Measurements from ENCODE around the gene PRC1.
"Not testable (repeated sequence)": the region's sequence is repeated elsewhere in the genome, so short reads cannot be mapped to it uniquely, and the experiment has no call there.

Gene PRC1

GRCh38 chr15:91027677-91028076 is 33.3 kb upstream of the PRC1 start:
- no peak overlapping the region for H3K4me3 ChIP-seq (ENCODE audit: low read depth, low read length)
- TF ChIP-seq, protein P1, sequence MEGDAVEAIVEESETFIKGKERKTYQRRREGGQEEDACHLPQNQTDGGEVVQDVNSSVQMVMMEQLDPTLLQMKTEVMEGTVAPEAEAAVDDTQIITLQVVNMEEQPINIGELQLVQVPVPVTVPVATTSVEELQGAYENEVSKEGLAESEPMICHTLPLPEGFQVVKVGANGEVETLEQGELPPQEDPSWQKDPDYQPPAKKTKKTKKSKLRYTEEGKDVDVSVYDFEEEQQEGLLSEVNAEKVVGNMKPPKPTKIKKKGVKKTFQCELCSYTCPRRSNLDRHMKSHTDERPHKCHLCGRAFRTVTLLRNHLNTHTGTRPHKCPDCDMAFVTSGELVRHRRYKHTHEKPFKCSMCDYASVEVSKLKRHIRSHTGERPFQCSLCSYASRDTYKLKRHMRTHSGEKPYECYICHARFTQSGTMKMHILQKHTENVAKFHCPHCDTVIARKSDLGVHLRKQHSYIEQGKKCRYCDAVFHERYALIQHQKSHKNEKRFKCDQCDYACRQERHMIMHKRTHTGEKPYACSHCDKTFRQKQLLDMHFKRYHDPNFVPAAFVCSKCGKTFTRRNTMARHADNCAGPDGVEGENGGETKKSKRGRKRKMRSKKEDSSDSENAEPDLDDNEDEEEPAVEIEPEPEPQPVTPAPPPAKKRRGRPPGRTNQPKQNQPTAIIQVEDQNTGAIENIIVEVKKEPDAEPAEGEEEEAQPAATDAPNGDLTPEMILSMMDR (IDR thresholded peaks at IDR 0.05; ENCODE audit: low read depth, low read length) = no peak

- H3K4me3 ChIP-seq (ENCODE audit: low read depth, low read length) = no peak overlapping the region
- TF ChIP-seq, protein P1 (IDR thresholded peaks at IDR 0.05; ENCODE audit: low read depth, low read length) = no peak
Observed at GRCh38 chr15:91023720-91024119, 29.4 kb upstream of the PRC1 start.

DNA sequence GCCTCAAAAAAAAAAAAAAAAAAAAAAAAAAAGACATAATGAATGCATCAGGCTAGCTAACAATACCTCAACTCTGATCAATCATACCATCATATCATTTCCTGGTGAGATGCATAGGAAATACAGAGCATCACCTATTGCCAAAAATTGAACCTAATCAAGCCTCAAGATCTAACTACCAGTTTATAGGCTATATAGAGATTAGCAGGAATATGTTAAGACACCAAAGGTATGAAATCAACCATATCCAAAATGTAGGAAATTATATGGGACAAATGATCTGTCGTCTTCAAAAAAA is 28.4 kb upstream of the PRC1 start:
- TF ChIP-seq, protein P1 (IDR thresholded peaks at IDR 0.05; ENCODE audit: low read depth, low read length) = no peak
- H3K4me3 ChIP-seq (ENCODE audit: low read depth, low read length) = peak overlapping the region; percentile 99

DNA sequence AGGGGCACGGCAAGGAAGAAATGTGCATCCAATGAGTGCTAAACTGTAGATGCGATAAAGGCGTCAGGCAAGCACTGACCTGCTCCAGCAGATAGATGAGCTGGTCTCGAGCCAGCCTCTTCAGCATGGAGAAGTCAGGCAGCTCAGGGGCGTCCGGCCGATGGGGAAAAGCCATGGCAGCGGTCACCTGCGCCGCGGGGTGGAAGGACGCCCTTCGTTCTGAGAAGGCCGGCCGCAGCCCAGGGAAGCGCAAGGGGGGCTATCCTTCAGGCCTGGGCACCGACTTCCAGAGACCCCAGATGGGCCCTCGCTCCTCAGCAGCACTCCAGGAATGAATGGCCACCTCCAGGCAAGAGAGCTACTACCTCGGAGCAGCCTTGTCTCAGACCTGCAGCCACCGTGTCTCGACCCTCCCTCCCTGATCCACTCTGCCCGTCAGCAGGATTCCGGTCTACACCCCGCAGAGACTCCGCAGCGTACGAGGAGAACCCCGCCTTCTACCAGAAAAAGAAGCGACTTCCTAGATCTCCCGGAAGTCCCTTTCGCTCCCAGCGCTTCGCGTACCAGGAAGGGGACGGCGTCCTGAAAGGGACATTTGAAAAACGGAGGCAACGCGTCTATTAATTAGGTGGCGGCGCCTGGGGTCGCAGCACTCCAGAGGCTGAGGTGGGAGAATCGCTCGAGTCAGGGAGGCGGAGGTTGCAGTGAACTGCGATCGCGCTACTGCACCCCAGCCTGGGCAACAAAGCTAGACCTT is 27.9 kb upstream of the PRC1 start, which contains the start of gene VPS33B:
Gene VPS33B, minus strand, starts transcription at position 520 of the 757 bp plus-strand sequence. Its CDS starts 345 bp downstream, at position 175.
- H3K4me3 ChIP-seq (ENCODE audit: low read depth, low read length) = peak within 1 kb of the TSS; percentile 99
- TF ChIP-seq, protein P1 (IDR thresholded peaks at IDR 0.05; ENCODE audit: low read depth, low read length) = no peak

GRCh38 chr15:91021516-91022074 is 27.3 kb upstream of the PRC1 start:
- TF ChIP-seq, protein P1 (IDR thresholded peaks at IDR 0.05; ENCODE audit: low read depth, low read length) = no peak

DNA sequence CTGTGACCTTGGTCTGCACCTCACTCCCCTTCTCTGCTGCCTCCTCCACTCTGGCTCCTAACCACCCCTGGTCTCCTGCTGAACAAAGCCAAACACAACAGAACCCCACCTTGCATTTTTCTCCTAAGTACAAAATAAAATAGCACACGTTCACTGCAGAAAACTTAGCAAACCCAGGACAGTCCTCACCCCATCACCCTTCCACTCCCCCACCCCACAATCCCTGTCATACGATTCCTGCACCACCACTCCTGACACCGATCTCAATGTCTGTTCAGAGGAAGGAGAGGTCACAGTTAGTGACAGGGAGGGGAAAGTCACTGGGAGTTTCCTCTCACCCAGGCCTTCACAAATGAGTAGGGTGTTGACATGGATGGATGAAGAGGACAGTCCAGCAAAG is 23.8 kb upstream of the PRC1 start:
- no peak overlapping the region for H3K4me3 ChIP-seq (ENCODE audit: low read depth, low read length)
- TF ChIP-seq, protein P1 (IDR thresholded peaks at IDR 0.05; ENCODE audit: low read depth, low read length) = no peak

More at GRCh38 chr15:91021516-91022074, 27.3 kb upstream of the PRC1 start:
- H3K4me3 ChIP-seq (ENCODE audit: low read depth, low read length) = peak overlapping the region; percentile 99

GRCh38 chr15:91017716-91018115 is 23.4 kb upstream of the PRC1 start:
- no peak overlapping the region for H3K4me3 ChIP-seq (ENCODE audit: low read depth, low read length)
- TF ChIP-seq, protein P1 (IDR thresholded peaks at IDR 0.05; ENCODE audit: low read depth, low read length) = no peak

- H3K4me3 ChIP-seq (ENCODE audit: low read depth, low read length) = not testable (repeated sequence)
Observed at GRCh38 chr15:91013701-91014100, 19.4 kb upstream of the PRC1 start.
